Measurements from ENCODE around the gene MOGAT1.

The MOGAT1 gene

DNA sequence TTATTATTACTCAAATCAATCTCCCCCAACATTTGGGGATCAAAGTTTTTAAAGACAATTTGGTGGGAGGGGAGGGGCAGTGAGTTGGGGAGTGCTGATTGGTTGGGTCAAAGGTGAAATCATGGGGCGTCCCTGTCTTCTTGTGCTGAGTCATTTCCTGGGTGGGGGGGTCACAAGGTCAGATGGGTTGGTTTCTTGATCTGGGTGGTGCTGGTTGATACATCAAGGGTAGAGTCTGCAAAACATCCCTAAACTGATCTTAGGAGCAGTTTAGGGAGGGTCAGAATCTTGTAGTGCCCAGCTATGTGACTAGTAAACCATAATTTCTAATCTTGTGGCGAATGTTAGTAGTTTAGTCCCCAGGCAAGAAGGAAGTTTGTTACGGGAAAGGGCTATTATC lies 67.4 kb downstream of the MOGAT1 start:
- H3K4me3 ChIP-seq (ENCODE audit: low read depth, low read length): no peak overlapping the region
- no peak for TF ChIP-seq CTCF (conservative IDR thresholded peaks at IDR 0.05; ENCODE audit: low read depth, low read length)
- DNase-seq (ENCODE audit: low read depth): no peak

DNA sequence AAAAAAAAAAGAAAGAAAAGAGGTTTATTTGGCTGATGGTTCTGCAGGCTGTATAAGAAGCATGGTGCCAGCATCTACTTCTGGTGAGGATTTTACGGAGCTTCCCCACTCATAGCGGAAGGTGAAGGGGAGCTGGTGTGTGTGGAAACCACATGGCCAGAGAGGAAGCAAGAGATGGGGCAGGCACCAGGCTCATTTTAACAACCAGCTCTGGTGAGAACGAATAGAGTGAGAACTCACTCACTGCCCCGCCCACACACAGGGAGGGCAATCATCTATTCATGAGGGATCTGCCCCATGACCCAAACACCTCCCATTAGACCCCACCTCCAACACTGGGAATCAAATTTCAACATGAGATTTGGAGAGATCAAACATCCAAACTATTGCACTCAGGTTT lies 68.5 kb downstream of the MOGAT1 start:
- no peak for DNase-seq (ENCODE audit: low read depth)
- TF ChIP-seq CTCF (conservative IDR thresholded peaks at IDR 0.05; ENCODE audit: low read depth, low read length): no peak
- no peak overlapping the region for H3K4me3 ChIP-seq (ENCODE audit: low read depth, low read length)

DNA sequence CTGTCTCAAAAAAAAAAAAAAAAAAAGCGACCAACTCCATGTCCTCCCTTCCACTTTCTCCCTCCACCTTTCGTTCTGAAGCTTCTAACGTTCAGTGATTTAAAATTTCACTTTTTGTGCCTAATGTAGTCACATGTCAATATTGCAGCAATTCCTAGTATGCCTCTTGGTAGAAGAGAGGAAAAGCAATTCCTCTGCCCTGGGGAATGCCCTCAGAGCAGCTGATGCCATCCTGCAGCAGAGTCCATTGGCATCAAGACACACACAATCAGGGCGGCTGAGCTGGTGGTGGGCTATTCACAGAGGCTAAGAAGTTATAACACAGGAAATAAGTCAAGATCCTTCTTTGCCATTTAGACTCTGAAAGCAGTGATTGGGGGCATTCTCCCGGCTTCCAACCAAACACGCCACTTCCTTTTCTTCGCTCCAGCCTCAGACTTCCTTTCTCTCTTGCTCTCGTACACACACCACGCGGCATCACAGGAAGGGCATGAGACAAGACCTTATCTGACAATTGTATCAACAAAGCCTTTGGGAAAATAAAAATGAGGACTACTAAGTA lies 71.9 kb downstream of the MOGAT1 start:
- DNase-seq (ENCODE audit: low read depth): peak; percentile 53
- no peak overlapping the region for H3K4me3 ChIP-seq (ENCODE audit: low read depth, low read length)
- TF ChIP-seq CTCF (conservative IDR thresholded peaks at IDR 0.05; ENCODE audit: low read depth, low read length): no peak

GRCh38 chr2:222745836-222746559 lies 74.5 kb downstream of the MOGAT1 start:
- H3K4me3 ChIP-seq (ENCODE audit: low read depth, low read length): no peak overlapping the region
- TF ChIP-seq CTCF (conservative IDR thresholded peaks at IDR 0.05; ENCODE audit: low read depth, low read length): no peak

DNA sequence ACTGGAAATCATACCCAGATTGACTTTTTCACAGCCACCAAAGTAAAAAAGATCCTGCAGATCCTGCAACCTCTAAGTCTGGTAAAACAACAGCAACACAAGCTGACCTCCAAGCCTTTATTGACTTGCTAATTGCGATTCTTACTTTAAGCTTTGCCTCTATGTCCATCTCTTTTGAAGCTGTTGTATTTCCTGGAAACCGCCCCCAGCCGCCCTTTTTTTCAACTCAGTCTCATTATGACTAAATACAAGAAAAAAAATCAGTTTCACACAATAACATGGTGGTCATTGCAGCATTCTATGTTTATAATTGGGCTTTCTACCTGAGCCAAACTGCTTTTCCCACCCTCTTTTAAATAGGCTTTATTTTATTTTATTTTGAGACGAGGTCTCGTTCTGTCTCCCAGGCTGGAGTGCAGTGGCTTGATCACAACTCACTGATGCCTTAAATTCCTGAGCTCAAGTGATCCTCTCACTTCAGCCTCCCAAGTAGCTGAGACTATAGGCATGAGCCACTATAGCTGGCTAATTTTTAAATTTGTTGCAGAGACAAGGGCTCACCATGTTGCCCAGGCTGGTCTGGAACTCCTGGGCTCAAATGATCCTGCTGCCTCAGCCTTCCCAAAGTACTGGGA lies 76.2 kb downstream of the MOGAT1 start:
- DNase-seq (ENCODE audit: low read depth): no peak
- TF ChIP-seq CTCF (conservative IDR thresholded peaks at IDR 0.05; ENCODE audit: low read depth, low read length): no peak
- H3K4me3 ChIP-seq (ENCODE audit: low read depth, low read length): no peak overlapping the region

More at GRCh38 chr2:222745836-222746559, 74.5 kb downstream of the MOGAT1 start:
- peak; percentile 33 for DNase-seq (ENCODE audit: low read depth)

- TF ChIP-seq CTCF (conservative IDR thresholded peaks at IDR 0.05; ENCODE audit: low read depth, low read length): no peak
- DNase-seq (ENCODE audit: low read depth): no peak
Measured at GRCh38 chr2:222750533-222750932, 79.1 kb downstream of the MOGAT1 start.

More at GRCh38 chr2:222750533-222750932, 79.1 kb downstream of the MOGAT1 start:
- no peak overlapping the region for H3K4me3 ChIP-seq (ENCODE audit: low read depth, low read length)

Data from choroid plexus epithelial cell (primary cell).